Measurements from ENCODE around the gene KANSL1. TPM values are rescaled to one million over a fixed set of nuclear protein-coding genes. Genes with fewer than 3 reads are reported as not detected.

KANSL1 gene
- total RNA-seq, 1 experiment from 2014 or later: 55.5 TPM

- DNase-seq (ENCODE audit: low read depth, low spot score): no peak
- no peak overlapping the region for H3K27ac ChIP-seq (ENCODE audit: low read length)
- BruUV-seq (replicated peaks): no TSS peak
- in situ Hi-C loops (cut with HindIII; ENCODE audit: low pct_unique_long_range_greater_than_20kb, low sequenced_read_pairs) (no loop called here), intact Hi-C loops (cut with micrococcal nuclease; ENCODE audit: unreplicated experiment) (no loop called here)
- POLR2A ChIA-PET: no interaction called here
- H3K36me3 ChIP-seq (ENCODE audit: control insufficient read depth, insufficient read depth, low read length): no peaks in the 10 kb centered on the region
- no peak for ATAC-seq
- no peaks in the 10 kb centered on the region for H3K27me3 ChIP-seq (ENCODE audit: control insufficient read depth, insufficient read depth, low read length)
- no peak for TF ChIP-seq CTCF (IDR thresholded peaks at IDR 0.05)
- TF ChIP-seq TCF7L2 (IDR thresholded peaks at IDR 0.05; ENCODE audit: low read depth, low read length): no peak
- no peak for TF ChIP-seq REST (IDR thresholded peaks at IDR 0.05; ENCODE audit: insufficient read depth in 1 of 2, low read depth in 2 of 2, low read length in 1 of 2)
- no peak for TF ChIP-seq SIN3A (IDR thresholded peaks at IDR 0.05; ENCODE audit: borderline replicate concordance, insufficient read depth, low read depth, low read length)
- no peak for TF ChIP-seq POLR2AphosphoS5 (IDR thresholded peaks at IDR 0.05; ENCODE audit: low read depth, low read length)
- no peaks in the 10 kb centered on the region for H3K4me1 ChIP-seq (ENCODE audit: control insufficient read depth, insufficient read depth, low read length)
- CTCF ChIA-PET: interaction anchor here (0.7 kb wide), 1 partner anchor 159 kb away, joined by 3 read pairs; no protein-coding TSS in a partner anchor
- no peak overlapping the region for H3K4me3 ChIP-seq (ENCODE audit: low read depth in 2 of 2, low read length in 2 of 2)
- H3K9me3 ChIP-seq (ENCODE audit: control insufficient read depth, insufficient read depth, low read depth, low read length): no peaks in the 10 kb centered on the region
Measured at GRCh38 chr17:46053911-46054534, 139.2 kb downstream of the KANSL1 start.

GRCh38 chr17:46049656-46050055 is 143.6 kb downstream of the KANSL1 start:
- ATAC-seq (no peak), DNase-seq (ENCODE audit: low read depth, low spot score) (no peak)
- BruUV-seq (replicated peaks): no TSS peak
- H3K27me3 ChIP-seq (ENCODE audit: control insufficient read depth, insufficient read depth, low read length): no peaks in the 10 kb centered on the region
- H3K4me1 ChIP-seq (ENCODE audit: control insufficient read depth, insufficient read depth, low read length): no peaks in the 10 kb centered on the region
- H3K4me3 ChIP-seq (ENCODE audit: low read depth in 2 of 2, low read length in 2 of 2): no peak overlapping the region
- no peaks in the 10 kb centered on the region; the same call in 1 of the 2 replicates for H3K36me3 ChIP-seq (ENCODE audit: control insufficient read depth, insufficient read depth, low read length)
- ChIA-PET POLR2A (no interaction called here), CTCF (no interaction called here)
- intact Hi-C loops (cut with micrococcal nuclease; ENCODE audit: unreplicated experiment): loop anchor here (10.0 kb wide), 1 partner anchor 145 kb away; the partner anchor contains the start of gene KANSL1
- in situ Hi-C loops (cut with HindIII; ENCODE audit: low pct_unique_long_range_greater_than_20kb, low sequenced_read_pairs): no loop called here
- H3K27ac ChIP-seq (ENCODE audit: low read length): no peak overlapping the region
- TF ChIP-seq CTCF (IDR thresholded peaks at IDR 0.05) (no peak), REST (IDR thresholded peaks at IDR 0.05; ENCODE audit: insufficient read depth in 1 of 2, low read depth in 2 of 2, low read length in 1 of 2) (no peak), TCF7L2 (IDR thresholded peaks at IDR 0.05; ENCODE audit: low read depth, low read length) (no peak), POLR2AphosphoS5 (IDR thresholded peaks at IDR 0.05; ENCODE audit: low read depth, low read length) (no peak), SIN3A (IDR thresholded peaks at IDR 0.05; ENCODE audit: borderline replicate concordance, insufficient read depth, low read depth, low read length) (no peak)
- no peaks in the 10 kb centered on the region for H3K9me3 ChIP-seq (ENCODE audit: control insufficient read depth, insufficient read depth, low read depth, low read length)
